MM.1S (cell line): ENCODE results near the gene KRR1.
"Not testable (repeated sequence)": the region's sequence is repeated elsewhere in the genome, so short reads cannot be mapped to it uniquely, and the experiment has no call there.

ENCODE experiments used
- DNase-seq: peaks from one replicate; pipeline ENCODE4 v3.0.0-alpha.2; 2015
- H2AFZ ChIP-seq: fragments of 300-600 bp; sonication (generic); 2 replicates; pipeline ENCODE4 v1.6.0; 2016; ENCODE audit warnings: antibody characterized with exemption, low read length
- H3F3A ChIP-seq: fragments of 300-600 bp; sonication (generic); 2 replicates; pipeline ENCODE4 v1.6.1; 2016; ENCODE audit warnings: mild to moderate bottlenecking, antibody characterized with exemption, low read length, moderate library complexity, mixed read lengths; ENCODE audit not compliant: insufficient read depth
- H3K27ac ChIP-seq: fragments of 300-600 bp; sonication (generic); 2 replicates; pipeline ENCODE4 v1.5.1; 2016; ENCODE audit warnings: mild to moderate bottlenecking, low read length
- H3K27me3 ChIP-seq: fragments of 300-600 bp; sonication (generic); replicated peaks from 2 replicates; pipeline ENCODE4 v1.6.0; 2016; ENCODE audit warnings: low read length; ENCODE audit not compliant: insufficient read depth
- H3K36me3 ChIP-seq: fragments of 300-600 bp; sonication (generic); replicated peaks from 2 replicates; pipeline ENCODE4 v1.6.1; 2016; ENCODE audit warnings: mild to moderate bottlenecking, low read length, mixed read lengths; ENCODE audit not compliant: insufficient read depth
- H3K4me1 ChIP-seq: fragments of 300-600 bp; sonication (generic); 2 replicates; pipeline ENCODE4 v1.6.1; 2016; ENCODE audit warnings: low read length, mixed read lengths
- H3K4me2 ChIP-seq: fragments of 300-600 bp; sonication (generic); 2 replicates; pipeline ENCODE4 v1.6.0; 2016; ENCODE audit warnings: low read depth, low read length
- H3K4me3 ChIP-seq: fragments of 300-600 bp; sonication (generic); 2 replicates; pipeline ENCODE4 v1.5.1; 2016; ENCODE audit warnings: low read length, mixed read lengths
- H3K79me2 ChIP-seq: fragments of 300-600 bp; sonication (generic); 2 replicates; pipeline ENCODE4 v1.6.1; 2016; ENCODE audit warnings: mixed run types, low read length, mixed read lengths
- H3K9ac ChIP-seq: fragments of 300-600 bp; sonication (generic); 2 replicates; pipeline ENCODE4 v1.6.1; 2016; ENCODE audit warnings: low read length, mixed read lengths
- H3K9me2 ChIP-seq: fragments of 300-600 bp; sonication (generic); replicated peaks from 2 replicates; pipeline ENCODE4 v1.6.1; 2016; ENCODE audit warnings: mild to moderate bottlenecking, low read length, mixed read lengths; ENCODE audit not compliant: insufficient read depth
- H3K9me3 ChIP-seq: fragments of 300-600 bp; sonication (generic); replicated peaks from 2 replicates; pipeline ENCODE4 v1.6.1; 2016; ENCODE audit warnings: mild to moderate bottlenecking, low read length, mixed read lengths; ENCODE audit not compliant: insufficient read depth
- H4K20me1 ChIP-seq: fragments of 300-600 bp; sonication (generic); 2 replicates; pipeline ENCODE4 v1.6.1; 2016; ENCODE audit warnings: mild to moderate bottlenecking, low read length, moderate library complexity, mixed read lengths; ENCODE audit not compliant: insufficient read depth

KRR1 gene

GRCh38 chr12:75441687-75442449, 69.5 kb downstream of the KRR1 start:
- H3K9me3 ChIP-seq, H3F3A ChIP-seq, H3K27me3 ChIP-seq, H3K27ac ChIP-seq, H3K9me2 ChIP-seq, H4K20me1 ChIP-seq, H3K4me3 ChIP-seq, H3K79me2 ChIP-seq, DNase-seq, H2AFZ ChIP-seq, H3K9ac ChIP-seq, H3K36me3 ChIP-seq, H3K4me2 ChIP-seq, H3K4me1 ChIP-seq: not testable (repeated sequence)
